Measurements from ENCODE around the gene MCM5. TPM values are rescaled to one million over a fixed set of nuclear protein-coding genes. Genes with fewer than 3 reads are reported as not detected.

Gene MCM5
- total and polyA plus RNA-seq, 2 of the 13 experiments (the other 11 are each of a cell fraction or from before 2014, with no cell fraction given) = 40.2 to 93.5 TPM

GRCh38 chr22:35470903-35471321 is 71.0 kb downstream of the MCM5 start:
- H3K4me3 ChIP-seq (replicated peaks in 1 of 3; ENCODE audit: insufficient read depth in 1 of 3, low read depth in 2 of 3, low read length in 3 of 3) = peak overlapping the region in 1 of 3 experiments; percentile 7; a peak in 1 of 6 replicates
- H2AFZ ChIP-seq (ENCODE audit: low read length) = no peak overlapping the region
- FAIRE-seq (peak; percentile 85), ATAC-seq (peak; percentile 80), DNase-seq (ENCODE audit: low spot score) (peak; percentile 83)
- BruUV-seq (replicated peaks) = no TSS peak
- in situ Hi-C loops (cut with HindIII; ENCODE audit: extremely low pct_ligation_motif_present, low pct_unique_long_range_greater_than_20kb) (no loop called here), intact Hi-C loops (cut with micrococcal nuclease; ENCODE audit: unreplicated experiment) (no loop called here)
- H3K4me2 ChIP-seq (ENCODE audit: low read depth, low read length) = peak overlapping the region; percentile 4
- H3K27ac ChIP-seq (ENCODE audit: extremely low read length, insufficient read depth, low read length) = no peak overlapping the region
- POLR2A ChIA-PET = no interaction called here
- no peaks in the 10 kb centered on the region for H3K36me3 ChIP-seq (replicated peaks in 1 of 2; ENCODE audit: control insufficient read depth in 1 of 2, insufficient read depth in 2 of 2, low read length in 2 of 2)
- H3K79me2 ChIP-seq (ENCODE audit: insufficient read depth, low read length) = no peaks in the 10 kb centered on the region
- peaks cover 0 to 4% of the 10 kb centered on the region in 2 experiments; a peak in 3 of 5 replicates for H3K27me3 ChIP-seq (ENCODE audit: control insufficient read depth in 1 of 2, insufficient read depth in 2 of 2, low read length in 2 of 2)
- H3K9ac ChIP-seq (ENCODE audit: insufficient read depth, low read depth, low read length) = no peak overlapping the region
- H4K20me1 ChIP-seq (ENCODE audit: insufficient read depth, low read length) = no peaks in the 10 kb centered on the region
- H3K4me1 ChIP-seq (ENCODE audit: insufficient read depth, low read length) = peaks cover 27% of the 10 kb centered on the region
- 19% methylated on average over 4 of the region's 6 CpGs for WGBS (ENCODE audit: low lambda C conversion rate)
- CTCF ChIA-PET (ENCODE audit: low intra/inter-chr PET ratio, low total read pairs) = no interaction called here
- H3K9me3 ChIP-seq (ENCODE audit: low read length) = no peaks in the 10 kb centered on the region
- TF ChIP-seq CTCF (CRISPR knock-in tag; IDR thresholded peaks at IDR 0.05) (peak; percentile 57), ZNF143 (CRISPR knock-in tag; IDR thresholded peaks at IDR 0.05) (peak; percentile 83), JUN (CRISPR knock-in tag; IDR thresholded peaks at IDR 0.05) (no peak), ZNF263 (CRISPR knock-in tag; IDR thresholded peaks at IDR 0.05) (peak; percentile 89), SRF (IDR thresholded peaks at IDR 0.05; ENCODE audit: low read depth, low read length) (no peak), MAFG (CRISPR knock-in tag; IDR thresholded peaks at IDR 0.05) (no peak), TCF7 (IDR thresholded peaks at IDR 0.05; ENCODE audit: low read depth) (0 out of 2 replicates have a peak, but pooled peaks have one; percentile 5), ZBTB33 (CRISPR knock-in tag; IDR thresholded peaks at IDR 0.05) (peak; percentile 83), USF2 (IDR thresholded peaks at IDR 0.05; ENCODE audit: low read depth, low read length) (peak; percentile 77), USF2 (CRISPR knock-in tag; IDR thresholded peaks at IDR 0.05; ENCODE audit: borderline replicate concordance) (peak; percentile 82; the same call in 1 of the 2 replicates), ZNF616 (CRISPR knock-in tag; IDR thresholded peaks at IDR 0.05; ENCODE audit: low read depth) (no peak)
- TF ChIP-seq, protein P1, sequence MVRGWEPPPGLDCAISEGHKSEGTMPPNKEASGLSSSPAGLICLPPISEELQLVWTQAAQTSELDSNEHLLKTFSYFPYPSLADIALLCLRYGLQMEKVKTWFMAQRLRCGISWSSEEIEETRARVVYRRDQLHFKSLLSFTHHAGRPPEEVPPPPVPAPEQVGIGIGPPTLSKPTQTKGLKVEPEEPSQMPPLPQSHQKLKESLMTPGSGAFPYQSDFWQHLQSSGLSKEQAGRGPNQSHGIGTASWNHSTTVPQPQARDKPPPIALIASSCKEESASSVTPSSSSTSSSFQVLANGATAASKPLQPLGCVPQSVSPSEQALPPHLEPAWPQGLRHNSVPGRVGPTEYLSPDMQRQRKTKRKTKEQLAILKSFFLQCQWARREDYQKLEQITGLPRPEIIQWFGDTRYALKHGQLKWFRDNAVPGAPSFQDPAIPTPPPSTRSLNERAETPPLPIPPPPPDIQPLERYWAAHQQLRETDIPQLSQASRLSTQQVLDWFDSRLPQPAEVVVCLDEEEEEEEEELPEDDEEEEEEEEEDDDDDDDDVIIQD (CRISPR knock-in tag; IDR thresholded peaks at IDR 0.05; ENCODE audit: low read depth) = peak; percentile 37; the same call in 1 of the 2 replicates
- TF ChIP-seq, protein P2, sequence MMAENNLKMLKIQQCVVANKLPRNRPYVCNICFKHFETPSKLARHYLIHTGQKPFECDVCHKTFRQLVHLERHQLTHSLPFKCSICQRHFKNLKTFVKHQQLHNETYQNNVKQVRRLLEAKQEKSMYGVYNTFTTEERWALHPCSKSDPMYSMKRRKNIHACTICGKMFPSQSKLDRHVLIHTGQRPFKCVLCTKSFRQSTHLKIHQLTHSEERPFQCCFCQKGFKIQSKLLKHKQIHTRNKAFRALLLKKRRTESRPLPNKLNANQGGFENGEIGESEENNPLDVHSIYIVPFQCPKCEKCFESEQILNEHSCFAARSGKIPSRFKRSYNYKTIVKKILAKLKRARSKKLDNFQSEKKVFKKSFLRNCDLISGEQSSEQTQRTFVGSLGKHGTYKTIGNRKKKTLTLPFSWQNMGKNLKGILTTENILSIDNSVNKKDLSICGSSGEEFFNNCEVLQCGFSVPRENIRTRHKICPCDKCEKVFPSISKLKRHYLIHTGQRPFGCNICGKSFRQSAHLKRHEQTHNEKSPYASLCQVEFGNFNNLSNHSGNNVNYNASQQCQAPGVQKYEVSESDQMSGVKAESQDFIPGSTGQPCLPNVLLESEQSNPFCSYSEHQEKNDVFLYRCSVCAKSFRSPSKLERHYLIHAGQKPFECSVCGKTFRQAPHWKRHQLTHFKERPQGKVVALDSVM (CRISPR knock-in tag; IDR thresholded peaks at IDR 0.05) = 0 out of 2 replicates have a peak, but pooled peaks have one; percentile 33
- TF ChIP-seq, protein P3, sequence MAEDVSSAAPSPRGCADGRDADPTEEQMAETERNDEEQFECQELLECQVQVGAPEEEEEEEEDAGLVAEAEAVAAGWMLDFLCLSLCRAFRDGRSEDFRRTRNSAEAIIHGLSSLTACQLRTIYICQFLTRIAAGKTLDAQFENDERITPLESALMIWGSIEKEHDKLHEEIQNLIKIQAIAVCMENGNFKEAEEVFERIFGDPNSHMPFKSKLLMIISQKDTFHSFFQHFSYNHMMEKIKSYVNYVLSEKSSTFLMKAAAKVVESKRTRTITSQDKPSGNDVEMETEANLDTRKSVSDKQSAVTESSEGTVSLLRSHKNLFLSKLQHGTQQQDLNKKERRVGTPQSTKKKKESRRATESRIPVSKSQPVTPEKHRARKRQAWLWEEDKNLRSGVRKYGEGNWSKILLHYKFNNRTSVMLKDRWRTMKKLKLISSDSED (CRISPR knock-in tag; IDR thresholded peaks at IDR 0.05) = no peak

All from HepG2 (cell line).